ENCODE measurements around the gene YY1.
"Not testable (repeated sequence)": the region's sequence is repeated elsewhere in the genome, so short reads cannot be mapped to it uniquely, and the experiment has no call there.

The YY1 gene

GRCh38 chr14:100285021-100285912 lies 46.3 kb downstream of the YY1 start:
- no peak for FAIRE-seq

GRCh38 chr14:100285913-100286400 lies 47.0 kb downstream of the YY1 start:
- FAIRE-seq, result no peak

GRCh38 chr14:100286484-100287191 lies 47.7 kb downstream of the YY1 start:
- FAIRE-seq, result no peak

GRCh38 chr14:100287202-100287997 lies 48.5 kb downstream of the YY1 start:
- no peak for FAIRE-seq

- FAIRE-seq, result not testable (repeated sequence)
Measured at GRCh38 chr14:100287998-100288295, 49.0 kb downstream of the YY1 start.

- no peak for FAIRE-seq
Measured at GRCh38 chr14:100288382-100289185, 49.6 kb downstream of the YY1 start.

- no peak for FAIRE-seq
Measured at GRCh38 chr14:100289916-100290606, 51.1 kb downstream of the YY1 start.

- FAIRE-seq, result no peak
Measured at GRCh38 chr14:100290607-100291304, 51.8 kb downstream of the YY1 start.

GRCh38 chr14:100291305-100292075 lies 52.5 kb downstream of the YY1 start:
- FAIRE-seq, result no peak

- no peak for FAIRE-seq
Measured at GRCh38 chr14:100292301-100292775, 53.4 kb downstream of the YY1 start.

- FAIRE-seq, result no peak
Measured at GRCh38 chr14:100292776-100293461, 54.0 kb downstream of the YY1 start.

- FAIRE-seq, result no peak
Measured at GRCh38 chr14:100293497-100294212, 54.7 kb downstream of the YY1 start.

- FAIRE-seq, result no peak
Measured at GRCh38 chr14:100294213-100294962, 55.4 kb downstream of the YY1 start.

- FAIRE-seq, result no peak
Measured at GRCh38 chr14:100294963-100295330, 56.0 kb downstream of the YY1 start.

- no peak for FAIRE-seq
Measured at GRCh38 chr14:100295376-100296105, 56.6 kb downstream of the YY1 start.

- FAIRE-seq, result no peak
Measured at GRCh38 chr14:100296106-100296651, 57.2 kb downstream of the YY1 start.

- FAIRE-seq, result not testable (repeated sequence)
Measured at GRCh38 chr14:100296729-100297128, 57.8 kb downstream of the YY1 start.
